Mesothelial cell of epicardium (in vitro differentiated cells): Measurements from ENCODE around the gene NME4. TPM values are rescaled to one million over a fixed set of nuclear protein-coding genes. Genes with fewer than 3 reads are reported as not detected.

Experiments
- DNase-seq, 2 experiments: peaks; one replicate each; pipeline ENCODE4 v3.0.0; 2021; ENCODE audit warnings: low spot score in 2 of 2; ENCODE audit not compliant: unreplicated experiment in 2 of 2
- H3K27ac Mint-ChIP-seq: 2 replicates; pipeline ENCODE4 v1.8.0; 2021; ENCODE audit warnings: mixed read lengths
- H3K27me3 Mint-ChIP-seq: 2 replicates; pipeline ENCODE4 v1.8.0; 2021; ENCODE audit warnings: low read depth, mixed read lengths
- H3K36me3 Mint-ChIP-seq: 2 replicates; pipeline ENCODE4 v1.8.0; 2021; ENCODE audit warnings: mixed read lengths
- H3K4me1 Mint-ChIP-seq: 2 replicates; pipeline ENCODE4 v1.8.0; 2021; ENCODE audit warnings: mixed read lengths
- H3K4me3 Mint-ChIP-seq: 2 replicates; pipeline ENCODE4 v1.8.0; 2021; ENCODE audit warnings: mild to moderate bottlenecking, moderate library complexity, mixed read lengths
- H3K9me3 Mint-ChIP-seq: 2 replicates; pipeline ENCODE4 v1.8.0; 2021; ENCODE audit warnings: mixed read lengths
- total RNA-seq: library from RNA; stranded (reverse); gene quantifications from 3 replicates; pipeline ENCODE4 v1.2.1, GENCODE V29; 2021
- TF ChIP-seq, protein P1 (sequence below): fragments of 200-600 bp; sonication (generic); IDR thresholded peaks from one replicate; pipeline ENCODE4 v1.5.0; 2021; ENCODE audit warnings: antibody characterized with exemption; ENCODE audit not compliant: unreplicated experiment

Gene NME4
- total RNA-seq, 1 donor from 2014 or later, result 252 TPM

- Mint-ChIP-seq H3K36me3 (peaks cover 3% of the 10 kb centered on the region), H3K27me3 (no peaks in the 10 kb centered on the region), H3K27ac (no peak overlapping the region), H3K4me1 (peaks cover 10% of the 10 kb centered on the region), H3K4me3 (peak overlapping the region; percentile 28), H3K9me3 (no peaks in the 10 kb centered on the region)
- no peak for DNase-seq
- TF ChIP-seq, protein P1, sequence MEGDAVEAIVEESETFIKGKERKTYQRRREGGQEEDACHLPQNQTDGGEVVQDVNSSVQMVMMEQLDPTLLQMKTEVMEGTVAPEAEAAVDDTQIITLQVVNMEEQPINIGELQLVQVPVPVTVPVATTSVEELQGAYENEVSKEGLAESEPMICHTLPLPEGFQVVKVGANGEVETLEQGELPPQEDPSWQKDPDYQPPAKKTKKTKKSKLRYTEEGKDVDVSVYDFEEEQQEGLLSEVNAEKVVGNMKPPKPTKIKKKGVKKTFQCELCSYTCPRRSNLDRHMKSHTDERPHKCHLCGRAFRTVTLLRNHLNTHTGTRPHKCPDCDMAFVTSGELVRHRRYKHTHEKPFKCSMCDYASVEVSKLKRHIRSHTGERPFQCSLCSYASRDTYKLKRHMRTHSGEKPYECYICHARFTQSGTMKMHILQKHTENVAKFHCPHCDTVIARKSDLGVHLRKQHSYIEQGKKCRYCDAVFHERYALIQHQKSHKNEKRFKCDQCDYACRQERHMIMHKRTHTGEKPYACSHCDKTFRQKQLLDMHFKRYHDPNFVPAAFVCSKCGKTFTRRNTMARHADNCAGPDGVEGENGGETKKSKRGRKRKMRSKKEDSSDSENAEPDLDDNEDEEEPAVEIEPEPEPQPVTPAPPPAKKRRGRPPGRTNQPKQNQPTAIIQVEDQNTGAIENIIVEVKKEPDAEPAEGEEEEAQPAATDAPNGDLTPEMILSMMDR, result no peak
Observed at GRCh38 chr16:371515-372301, 25.3 kb upstream of the NME4 start.

DNA sequence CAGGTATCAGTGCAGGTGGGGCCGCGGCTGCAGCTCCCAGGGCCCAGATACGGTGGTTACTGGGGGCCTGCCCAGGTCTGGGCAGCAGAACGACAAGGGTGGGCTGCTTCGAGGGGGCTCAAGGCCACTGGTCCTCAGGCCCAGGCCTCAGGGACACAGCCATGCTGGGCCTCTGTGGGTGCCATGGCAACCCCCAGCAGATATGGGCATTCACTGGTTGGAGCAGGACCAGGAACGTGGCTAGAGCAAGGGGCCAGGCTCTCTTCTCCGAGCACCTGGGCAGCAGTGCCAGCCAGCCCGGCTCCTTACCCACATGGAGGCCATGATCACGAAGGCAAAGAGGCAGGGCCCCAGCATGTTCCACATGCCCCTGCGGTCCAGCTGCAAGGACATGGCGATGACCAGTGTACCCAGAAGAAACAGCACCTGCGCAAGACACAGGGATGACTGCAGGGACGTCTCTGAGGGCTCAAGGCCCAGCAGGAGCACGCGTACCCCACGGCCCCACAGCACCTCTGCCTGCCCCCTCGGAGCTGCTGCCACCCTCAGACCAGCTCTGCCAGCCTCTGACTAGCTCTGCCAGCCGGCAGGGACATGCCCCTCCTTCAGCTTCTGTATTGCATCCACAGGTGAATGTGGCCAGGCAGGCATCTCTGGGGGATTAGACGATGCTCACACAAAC is 24.6 kb upstream of the NME4 start:
- TF ChIP-seq, protein P1, result no peak
- Mint-ChIP-seq H3K9me3 (no peaks in the 10 kb centered on the region), H3K27me3 (no peaks in the 10 kb centered on the region), H3K4me3 (no peak overlapping the region), H3K4me1 (peaks cover 10% of the 10 kb centered on the region), H3K27ac (no peak overlapping the region), H3K36me3 (no peaks in the 10 kb centered on the region)
- no peak for DNase-seq

GRCh38 chr16:373020-373598 is 23.9 kb upstream of the NME4 start:
- no peak overlapping the region for H3K27ac Mint-ChIP-seq
- H3K36me3 Mint-ChIP-seq, result no peaks in the 10 kb centered on the region
- peaks cover 10% of the 10 kb centered on the region for H3K4me1 Mint-ChIP-seq
- DNase-seq, result no peak
- no peak overlapping the region for H3K4me3 Mint-ChIP-seq
- H3K9me3 Mint-ChIP-seq, result no peaks in the 10 kb centered on the region
- H3K27me3 Mint-ChIP-seq, result no peaks in the 10 kb centered on the region
- TF ChIP-seq, protein P1, result no peak

DNA sequence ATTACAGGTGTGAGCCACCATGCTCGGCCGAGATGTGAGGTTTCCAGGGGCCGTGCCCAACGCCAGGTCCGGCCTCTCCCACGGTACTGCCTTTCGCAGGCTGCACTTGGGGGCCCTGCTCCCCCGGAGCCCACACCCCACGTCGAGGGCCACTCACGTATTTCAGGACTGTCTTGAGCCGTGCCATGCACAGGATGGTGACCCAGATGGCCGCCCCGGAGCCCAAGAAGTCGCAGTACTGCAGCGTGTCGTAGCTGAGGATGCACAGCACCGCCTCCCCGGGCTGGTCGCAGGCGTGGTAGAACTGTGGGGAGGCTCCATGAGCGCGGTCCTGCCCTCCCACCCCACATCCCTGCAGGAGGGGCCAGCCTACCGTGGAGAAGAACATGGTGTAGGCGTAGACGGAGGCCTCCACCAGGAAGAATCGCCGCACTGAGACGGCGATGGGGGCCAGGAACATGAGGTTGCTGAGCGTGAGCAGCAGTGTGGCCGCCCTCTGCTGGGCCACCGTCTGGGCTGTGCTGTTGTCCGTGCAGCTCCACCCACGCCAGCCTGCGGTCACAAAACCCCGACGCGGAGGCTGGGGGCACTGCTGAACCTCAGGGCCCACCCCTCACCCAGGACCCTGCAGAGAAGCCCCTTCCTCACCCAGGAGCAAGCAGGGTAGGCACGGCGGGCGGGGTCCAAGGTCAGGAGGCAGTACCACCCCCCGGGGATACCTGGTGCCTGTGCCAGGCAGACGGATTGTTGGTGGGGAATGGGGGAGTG is 23.0 kb upstream of the NME4 start:
- no peak for DNase-seq
- Mint-ChIP-seq H3K4me3 (no peak overlapping the region), H3K27ac (no peak overlapping the region), H3K27me3 (no peaks in the 10 kb centered on the region), H3K36me3 (no peaks in the 10 kb centered on the region), H3K9me3 (no peaks in the 10 kb centered on the region), H3K4me1 (peaks cover 11% of the 10 kb centered on the region)
- TF ChIP-seq, protein P1, result no peak

GRCh38 chr16:374616-374926 is 22.4 kb upstream of the NME4 start:
- Mint-ChIP-seq H3K9me3 (no peaks in the 10 kb centered on the region), H3K36me3 (no peaks in the 10 kb centered on the region), H3K27me3 (no peaks in the 10 kb centered on the region), H3K4me3 (no peak overlapping the region), H3K27ac (no peak overlapping the region), H3K4me1 (peaks cover 14% of the 10 kb centered on the region)
- no peak for DNase-seq
- TF ChIP-seq, protein P1, result no peak
